ENCODE measurements around the gene ATP13A1. TPM values are rescaled to one million over a fixed set of nuclear protein-coding genes. Genes with fewer than 3 reads are reported as not detected.

The ATP13A1 gene
- total RNA-seq, 1 donor from 2014 or later: 74.9 TPM

DNA sequence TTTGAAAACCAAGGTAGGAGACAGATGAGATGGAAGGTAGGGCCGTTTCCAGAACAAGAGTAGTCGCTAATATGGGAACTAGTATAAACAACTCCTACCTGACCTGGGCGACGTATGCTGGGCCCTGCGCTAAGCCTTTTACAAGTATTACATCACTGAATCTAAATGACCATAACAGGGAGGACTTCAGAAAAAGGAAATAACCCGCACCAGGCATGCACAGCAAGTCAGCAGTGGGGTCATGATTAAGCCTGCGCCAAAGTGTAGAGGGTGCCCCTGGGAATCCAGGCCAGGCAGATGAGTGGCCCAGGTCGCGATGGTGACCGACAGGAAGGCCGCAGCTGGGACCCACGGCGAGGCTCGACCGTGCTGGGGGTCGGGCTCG lies 613 bp downstream of the ATP13A1 start:
- DNase-seq (ENCODE audit: low spot score): no peak

DNA sequence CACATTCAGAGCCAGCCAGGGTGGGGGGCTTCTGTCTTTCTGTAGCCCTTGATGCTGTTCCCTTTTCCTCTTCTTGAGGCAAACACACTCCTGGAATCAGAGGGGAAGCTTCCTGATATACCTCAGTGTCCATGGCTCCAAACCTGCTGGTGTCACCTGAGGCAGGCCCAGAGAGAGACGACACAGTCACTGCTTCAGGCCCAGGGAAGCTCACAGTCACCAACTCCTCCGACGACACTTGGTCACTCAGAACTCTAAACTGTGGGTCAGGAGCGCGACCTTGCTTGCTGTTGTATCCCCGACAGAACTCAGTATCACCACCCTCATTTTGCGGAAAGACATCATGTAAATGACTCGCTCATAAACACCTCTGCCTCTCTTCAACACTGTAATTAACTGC lies 1.1 kb downstream of the ATP13A1 start:
- DNase-seq (ENCODE audit: low spot score): no peak

DNA sequence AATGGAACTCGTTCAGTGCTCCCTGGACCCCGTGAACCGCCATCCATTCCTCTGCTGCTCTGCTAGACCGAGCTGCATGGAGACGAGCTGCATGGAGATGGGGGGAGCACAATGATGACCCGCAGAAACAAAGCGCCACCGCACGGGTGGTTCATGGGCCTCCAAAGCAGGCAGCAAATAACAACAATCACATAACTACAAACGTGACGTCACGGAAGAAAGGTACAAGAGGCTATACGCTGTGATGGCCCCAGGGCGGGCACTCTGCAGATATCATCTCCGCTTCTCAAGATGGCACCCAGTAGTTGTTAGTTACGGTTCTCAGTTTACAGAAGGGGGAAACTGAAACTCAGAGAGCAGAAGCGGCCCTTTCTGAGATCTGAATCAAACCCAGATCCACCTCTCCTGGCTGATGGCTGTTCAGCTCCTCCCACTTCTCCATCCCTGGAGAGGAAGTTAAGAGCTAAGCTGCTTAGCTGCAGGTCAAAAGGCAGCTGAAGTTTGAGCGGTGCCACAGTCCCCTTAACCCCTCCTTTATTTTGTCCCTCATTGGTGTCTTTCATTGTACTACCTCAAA lies 1.7 kb downstream of the ATP13A1 start:
- no peak for DNase-seq (ENCODE audit: low spot score)

DNA sequence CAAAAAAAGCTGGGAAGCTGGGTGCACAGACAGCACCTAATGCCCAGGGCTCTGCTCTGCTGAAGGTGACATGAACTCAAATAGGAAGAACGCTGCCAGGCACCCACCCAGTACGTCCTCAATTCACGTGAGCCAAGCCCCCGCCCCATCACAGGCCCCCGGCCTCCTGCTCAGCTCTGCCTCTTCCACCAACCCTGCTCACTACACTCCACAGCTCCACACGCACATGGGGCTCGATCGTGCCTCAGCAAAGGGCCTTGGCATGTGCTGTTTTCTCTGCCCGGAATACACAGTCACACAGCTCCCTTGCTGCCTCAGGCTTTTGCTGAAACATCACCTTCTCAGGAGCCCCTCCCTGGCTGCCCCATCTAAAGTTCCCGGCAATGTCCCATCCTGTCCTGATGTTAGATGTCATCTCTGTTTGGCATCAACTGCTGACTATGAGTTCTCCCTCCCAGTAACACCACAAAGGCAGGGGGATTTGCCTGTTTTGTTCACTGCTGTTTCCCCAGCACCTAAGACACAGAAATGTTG lies 2.3 kb downstream of the ATP13A1 start:
- no peak for DNase-seq (ENCODE audit: low spot score)

DNA sequence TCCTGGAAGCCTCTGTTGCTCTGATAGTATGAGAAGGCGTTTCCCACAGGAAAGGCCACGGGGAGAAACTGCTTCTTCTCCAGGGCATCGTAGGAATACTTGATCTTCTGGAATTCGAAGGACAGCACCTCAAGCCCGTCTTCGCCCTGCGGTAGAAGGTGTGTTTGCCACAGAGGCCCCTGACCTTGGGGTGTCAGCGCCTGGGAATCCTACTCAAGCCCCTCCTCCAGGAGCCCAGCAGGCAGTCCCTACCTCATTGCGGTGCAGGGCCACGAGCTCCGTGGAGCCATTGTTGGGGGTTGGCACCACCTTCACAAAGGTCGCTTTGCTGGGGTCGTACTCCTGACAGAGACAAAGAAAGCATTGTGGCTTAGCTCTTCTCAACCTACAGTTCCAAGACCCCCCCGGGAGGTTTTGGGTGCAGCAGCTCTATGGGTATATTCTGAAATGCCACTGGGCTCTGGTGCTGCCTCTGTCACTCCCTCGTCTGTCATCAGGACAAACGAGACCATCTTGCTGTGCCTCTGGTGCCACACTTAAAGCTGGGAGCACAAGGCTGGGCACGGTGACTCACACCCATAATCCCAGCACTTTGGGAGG lies 3.7 kb downstream of the ATP13A1 start:
- DNase-seq (ENCODE audit: low spot score): no peak

DNA sequence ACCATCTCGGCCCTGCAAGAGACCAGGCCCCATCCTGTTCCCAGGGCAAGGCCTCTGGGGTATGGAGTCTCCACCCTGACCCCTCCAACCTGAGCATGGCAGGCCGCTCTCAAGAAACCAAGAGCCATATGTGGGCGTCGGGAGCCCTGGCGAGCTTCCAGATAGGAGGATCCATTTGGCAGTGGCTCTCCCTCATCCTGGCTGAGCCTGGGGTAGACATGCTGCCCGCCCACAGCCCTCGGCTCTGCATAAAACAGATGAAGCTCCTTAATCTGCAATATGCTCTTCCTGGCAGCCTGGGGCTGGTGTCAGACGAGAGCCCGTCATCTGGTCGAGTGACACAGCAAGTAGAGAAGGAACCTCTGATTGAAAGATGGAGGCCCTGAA lies 6.1 kb downstream of the ATP13A1 start:
- DNase-seq (ENCODE audit: low spot score): peak; percentile 39

DNA sequence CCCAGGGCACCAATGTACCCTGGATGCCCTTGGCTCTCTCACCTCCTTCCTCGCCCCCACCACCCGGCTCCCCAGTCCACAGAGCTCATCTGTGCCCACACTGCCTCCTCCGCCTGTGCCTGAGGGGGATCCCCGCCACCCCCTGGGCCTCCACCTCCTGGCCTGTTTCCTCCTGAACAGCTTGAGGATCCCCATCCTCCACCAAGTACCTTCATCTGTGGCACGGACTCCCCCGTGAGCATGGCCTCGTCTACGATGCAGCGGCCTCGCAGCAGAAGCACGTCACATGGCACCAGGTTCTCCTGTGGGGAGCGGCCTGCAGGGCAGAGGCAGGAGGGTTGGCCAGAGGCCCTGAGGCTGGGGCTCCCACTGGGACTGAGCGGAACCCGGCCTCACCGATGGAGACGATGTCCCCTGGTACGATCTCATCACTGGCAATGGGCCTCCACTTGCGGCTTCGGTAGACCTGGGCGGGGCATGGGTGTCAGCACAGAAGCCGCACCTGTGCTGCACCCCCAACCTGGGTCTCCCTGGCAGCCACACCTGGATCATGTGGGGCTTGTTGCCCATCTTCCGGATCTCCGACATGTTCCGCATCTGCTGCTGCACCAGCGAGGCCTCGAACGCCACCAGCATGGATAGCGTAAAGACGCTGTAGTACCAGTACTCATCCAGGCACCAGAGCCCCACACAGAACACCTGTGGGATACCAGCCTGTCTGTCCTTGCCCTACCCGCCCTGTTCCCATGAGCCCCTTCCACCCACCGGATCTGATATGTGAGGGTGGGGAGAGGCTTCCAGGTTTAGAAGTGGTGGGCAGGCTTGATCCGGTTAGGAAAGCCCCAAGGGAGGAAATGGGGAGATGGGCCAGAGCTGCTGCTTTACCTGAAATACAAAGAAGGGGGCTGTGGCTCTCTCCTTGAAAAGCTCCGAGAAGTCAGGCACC lies 6.8 kb downstream of the ATP13A1 start:
- no peak for DNase-seq (ENCODE audit: low spot score)

DNA sequence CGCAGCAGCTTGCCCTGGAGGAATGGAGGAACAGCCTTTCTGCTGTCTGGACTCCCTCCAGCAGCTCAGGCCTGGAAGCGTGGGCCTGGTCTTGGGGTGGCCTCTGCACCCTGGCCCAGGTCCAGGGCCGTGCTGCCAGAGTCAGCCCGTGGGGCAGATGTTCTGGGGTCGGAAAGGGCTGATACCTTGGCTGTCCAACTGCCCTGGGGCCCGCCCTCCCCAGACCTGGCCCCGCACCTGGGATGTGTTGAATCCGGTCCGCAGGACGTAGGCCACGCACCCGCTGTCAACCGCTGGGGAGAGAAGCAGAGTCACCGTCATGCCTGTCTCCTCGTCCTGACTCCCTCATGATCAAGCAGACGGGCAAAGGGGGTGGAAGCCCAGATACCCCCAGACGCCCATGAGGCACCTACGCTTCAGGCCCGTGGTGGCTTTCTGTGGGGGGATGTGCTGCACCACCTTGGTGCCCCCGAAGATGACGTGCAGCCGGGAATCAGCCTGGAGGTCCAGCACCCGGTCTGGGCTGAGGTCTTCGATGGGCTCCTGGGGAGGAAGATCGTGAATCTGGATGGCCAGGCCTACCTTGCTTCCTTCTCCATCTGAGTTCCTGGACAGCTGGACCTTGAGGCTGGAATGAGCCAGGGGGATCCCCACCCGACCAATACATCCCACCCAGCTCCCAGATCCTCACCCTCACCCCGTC lies 7.7 kb downstream of the ATP13A1 start:
- DNase-seq (ENCODE audit: low spot score): peak; percentile 40

DNA sequence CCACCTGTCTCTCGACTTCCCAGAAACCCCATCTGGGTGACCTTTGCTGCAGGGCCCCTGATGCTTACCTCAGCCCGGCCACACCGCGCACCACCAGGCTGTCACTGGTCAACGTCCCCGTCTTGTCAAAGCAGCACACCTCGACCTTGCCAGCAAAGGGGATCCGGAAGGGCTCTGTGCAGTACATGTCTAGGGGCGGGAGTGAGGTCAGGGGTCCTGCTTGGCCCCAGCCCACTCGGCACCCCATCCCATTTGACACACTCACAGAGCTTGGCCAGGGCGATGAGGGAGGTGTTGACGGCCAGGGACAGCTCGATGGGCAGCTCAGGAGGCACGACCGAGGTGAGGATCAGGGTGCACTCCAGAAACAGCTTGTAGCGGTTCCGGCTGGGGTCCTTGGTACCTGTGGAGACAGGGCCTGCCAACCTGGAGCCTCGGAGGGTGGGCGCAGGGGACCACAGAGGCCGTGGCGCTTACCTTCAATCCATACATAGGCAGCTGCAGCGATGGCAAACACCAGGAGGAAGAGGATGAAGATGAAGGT lies 8.4 kb downstream of the ATP13A1 start:
- DNase-seq (ENCODE audit: low spot score): peak; percentile 41

DNA sequence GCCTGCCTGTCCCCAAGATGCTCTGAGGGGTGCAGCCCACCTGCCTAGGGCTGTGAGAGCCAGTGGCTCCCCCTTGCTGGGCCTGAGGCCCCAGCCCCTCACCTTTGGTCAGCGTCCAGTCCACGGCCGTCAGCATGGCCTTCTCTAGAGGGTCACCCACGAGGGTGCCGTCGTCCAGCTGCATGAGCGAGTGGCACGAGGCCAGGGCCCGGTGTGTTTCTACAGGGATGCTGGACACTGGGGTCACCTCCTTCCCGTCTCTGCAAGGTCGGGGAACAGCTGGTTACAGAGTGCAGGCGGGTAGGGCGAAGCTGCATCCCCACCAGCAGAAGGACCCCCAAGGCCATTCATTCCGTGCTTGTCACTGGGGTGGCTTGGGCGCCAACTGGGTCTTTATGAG lies 9.0 kb downstream of the ATP13A1 start:
- no peak for DNase-seq (ENCODE audit: low spot score)

DNA sequence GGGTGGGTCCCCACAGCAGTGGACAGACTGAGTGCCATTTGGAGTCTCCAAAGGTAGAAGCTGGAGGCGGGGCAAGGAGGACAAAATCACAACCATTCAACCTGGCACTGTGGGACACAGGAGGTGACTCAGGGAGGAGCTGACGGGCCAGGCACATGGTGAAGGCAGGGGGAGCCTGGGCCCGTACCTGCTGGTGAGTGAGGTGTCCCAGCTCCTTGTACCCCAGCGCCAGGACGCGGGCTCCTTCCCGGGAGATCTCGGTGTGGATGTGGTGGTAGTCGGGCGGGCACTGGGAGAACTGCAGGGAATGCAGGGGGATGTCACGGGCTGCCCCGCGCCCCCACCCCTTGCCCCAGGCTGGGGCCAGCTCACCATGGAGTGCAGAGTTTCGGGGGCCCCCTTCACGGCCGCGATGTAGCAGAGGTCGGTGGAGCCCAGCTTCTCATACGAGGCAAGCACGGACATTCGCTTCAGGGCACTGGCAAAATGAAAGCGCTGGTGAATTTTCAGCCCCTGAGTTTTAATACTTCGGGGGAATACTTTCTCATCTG lies 9.8 kb downstream of the ATP13A1 start:
- no peak for DNase-seq (ENCODE audit: low spot score)

DNA sequence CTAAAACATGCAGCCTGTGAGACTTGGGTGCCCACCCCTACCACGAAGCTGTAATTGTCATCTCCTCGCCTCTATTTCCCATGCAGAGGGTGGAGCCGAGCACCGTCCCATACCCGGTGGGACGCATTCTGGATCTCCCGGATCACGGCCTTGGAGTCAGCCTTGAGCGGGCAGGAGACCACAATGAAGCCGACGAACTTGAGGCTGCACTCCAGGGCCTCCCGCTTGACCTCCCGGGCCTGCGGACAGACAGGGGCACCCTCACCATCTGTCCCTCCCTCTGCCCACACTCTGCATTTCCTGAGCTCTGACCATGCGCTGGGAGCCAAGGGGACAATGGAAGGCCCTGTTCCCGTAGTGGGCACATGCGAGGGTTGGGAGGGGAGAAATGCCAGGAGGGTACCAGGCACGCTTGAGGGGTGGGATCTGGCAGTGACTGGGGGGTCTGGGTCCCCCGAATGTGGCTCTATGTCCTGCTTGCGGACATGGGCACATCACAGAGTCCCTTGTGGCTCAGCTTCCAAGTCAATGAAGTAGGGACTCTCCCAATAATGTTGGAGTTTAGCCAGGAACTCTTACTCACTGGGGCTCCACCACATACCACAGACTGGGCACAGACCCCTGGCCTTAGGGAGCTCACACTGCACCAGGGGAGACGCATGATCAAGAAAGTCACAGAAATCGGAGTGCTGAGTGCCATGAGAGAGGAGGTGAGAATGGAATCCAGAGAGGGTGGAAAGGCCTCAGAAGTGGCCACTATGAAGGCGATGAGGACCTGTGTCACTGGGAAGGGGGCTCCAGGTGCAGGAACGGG lies 10.8 kb downstream of the ATP13A1 start:
- no peak for DNase-seq (ENCODE audit: low spot score)

DNA sequence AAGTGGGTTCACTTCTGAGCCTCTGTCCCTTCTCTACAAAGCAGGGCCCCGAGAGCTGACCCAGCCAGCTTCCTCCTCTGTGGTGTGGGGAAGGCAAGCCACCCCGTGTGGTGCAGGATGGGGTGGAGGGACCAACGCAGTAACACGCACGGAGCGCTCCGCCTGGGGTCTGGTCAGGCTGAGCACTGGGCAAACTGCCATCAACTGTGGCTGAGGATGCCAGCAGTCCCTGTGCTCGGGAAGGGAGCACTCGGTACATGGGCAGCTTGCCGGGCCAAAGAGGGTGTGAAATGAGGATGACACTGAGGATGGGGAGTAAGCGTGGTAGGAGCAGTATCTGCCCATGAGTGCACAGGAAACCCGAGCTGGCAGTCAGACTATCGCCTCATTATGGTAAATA lies 12.4 kb downstream of the ATP13A1 start:
- DNase-seq (ENCODE audit: low spot score): no peak

DNA sequence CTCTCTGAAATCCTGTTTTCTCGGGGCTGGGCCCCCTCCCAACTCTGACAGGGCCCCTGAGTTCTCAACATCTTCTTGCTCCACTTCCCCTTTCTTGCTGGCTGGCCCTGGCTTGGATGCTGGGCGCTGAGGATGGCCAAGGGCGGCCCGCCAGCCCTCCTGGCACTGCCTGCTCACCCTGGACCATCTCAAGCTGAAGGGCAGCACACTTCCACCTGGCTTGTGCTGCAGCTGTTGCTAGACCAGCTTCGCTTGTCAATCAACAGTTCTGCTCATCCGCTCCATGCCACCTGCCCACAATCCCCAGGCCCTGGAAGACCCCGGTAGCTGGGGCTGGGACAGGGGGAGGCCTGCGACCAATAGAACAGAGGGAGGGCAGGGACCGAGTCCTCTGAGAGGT lies 13.1 kb downstream of the ATP13A1 start:
- DNase-seq (ENCODE audit: low spot score): no peak

DNA sequence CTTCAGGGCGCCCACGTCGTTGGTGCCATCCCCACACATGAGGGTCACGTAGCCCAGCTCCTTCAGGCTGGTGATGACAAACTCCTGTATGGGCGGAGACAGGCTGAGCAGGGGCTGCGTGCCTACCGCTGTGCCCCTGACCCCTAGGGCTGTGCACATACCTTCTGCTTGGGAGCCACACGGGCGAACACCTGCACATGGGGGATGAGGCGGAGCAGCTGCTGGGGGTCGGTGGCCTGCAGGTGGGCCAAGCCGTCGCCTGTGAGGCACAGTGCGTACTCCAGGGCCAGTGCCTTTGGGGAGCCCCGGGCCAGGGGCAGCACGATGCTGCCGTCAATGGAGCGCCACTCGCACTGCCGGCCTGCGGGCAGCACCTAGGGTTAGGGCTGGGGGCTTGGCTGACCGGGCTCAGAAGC lies 13.9 kb downstream of the ATP13A1 start:
- DNase-seq (ENCODE audit: low spot score): no peak

DNA sequence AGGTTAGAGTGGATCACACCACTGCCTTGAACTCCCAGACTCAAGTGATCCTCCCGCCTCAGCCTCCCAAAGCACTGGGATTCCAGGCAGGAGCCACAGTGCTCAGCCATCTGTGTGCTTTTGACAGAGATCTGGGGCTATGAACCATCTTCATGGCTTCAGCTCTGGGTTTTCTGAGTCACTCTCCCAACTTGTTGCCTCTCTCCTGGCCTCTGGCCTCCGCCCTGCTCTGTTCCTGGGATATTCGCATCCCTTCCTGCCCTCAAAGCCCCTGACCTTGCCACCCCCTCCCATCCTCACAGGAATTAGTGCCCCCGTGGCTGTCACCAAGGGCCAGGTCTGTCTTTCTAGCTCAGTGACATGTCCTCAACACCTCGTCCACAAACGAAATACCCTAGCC lies 14.3 kb downstream of the ATP13A1 start:
- DNase-seq (ENCODE audit: low spot score): no peak

DNA sequence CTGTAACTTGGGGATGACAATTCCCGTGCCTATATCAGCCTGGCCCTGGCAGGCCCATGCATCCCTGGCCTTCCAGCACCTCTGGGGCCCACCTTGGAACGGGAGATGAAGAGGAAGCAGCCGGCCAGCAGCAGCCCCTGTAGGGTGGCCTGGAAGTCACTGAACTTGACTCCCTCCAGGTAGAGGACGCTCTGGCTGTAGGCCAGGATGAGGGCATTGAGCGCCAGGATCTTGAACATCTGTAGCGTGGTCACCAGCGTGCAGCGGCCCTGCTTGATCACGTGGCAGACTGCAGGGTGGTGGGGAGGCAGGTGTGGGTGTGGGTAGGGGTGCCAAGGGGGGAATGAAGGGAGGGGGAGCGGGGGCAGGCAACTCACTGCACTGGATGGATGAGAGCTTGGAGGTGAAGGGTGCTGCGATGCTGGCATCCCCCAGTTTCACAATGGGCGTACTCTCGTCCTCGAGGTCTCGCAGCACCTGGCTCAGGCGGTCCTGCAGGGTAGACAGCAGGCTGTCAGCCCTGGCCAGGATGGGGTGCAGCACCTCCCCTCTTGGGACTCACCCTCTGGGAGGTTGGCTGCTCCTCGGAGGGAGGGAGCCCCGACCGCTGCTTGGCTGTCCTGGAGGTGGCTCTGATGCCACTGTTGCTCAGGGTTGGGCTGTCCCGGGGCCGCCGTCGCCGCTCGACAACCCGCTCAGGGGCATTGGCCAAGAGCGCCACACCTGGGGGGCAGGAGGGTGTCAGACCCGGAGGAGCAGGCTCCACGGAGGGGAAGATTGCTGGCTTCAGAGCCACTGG lies 16.2 kb downstream of the ATP13A1 start:
- no peak for DNase-seq (ENCODE audit: low spot score)

DNA sequence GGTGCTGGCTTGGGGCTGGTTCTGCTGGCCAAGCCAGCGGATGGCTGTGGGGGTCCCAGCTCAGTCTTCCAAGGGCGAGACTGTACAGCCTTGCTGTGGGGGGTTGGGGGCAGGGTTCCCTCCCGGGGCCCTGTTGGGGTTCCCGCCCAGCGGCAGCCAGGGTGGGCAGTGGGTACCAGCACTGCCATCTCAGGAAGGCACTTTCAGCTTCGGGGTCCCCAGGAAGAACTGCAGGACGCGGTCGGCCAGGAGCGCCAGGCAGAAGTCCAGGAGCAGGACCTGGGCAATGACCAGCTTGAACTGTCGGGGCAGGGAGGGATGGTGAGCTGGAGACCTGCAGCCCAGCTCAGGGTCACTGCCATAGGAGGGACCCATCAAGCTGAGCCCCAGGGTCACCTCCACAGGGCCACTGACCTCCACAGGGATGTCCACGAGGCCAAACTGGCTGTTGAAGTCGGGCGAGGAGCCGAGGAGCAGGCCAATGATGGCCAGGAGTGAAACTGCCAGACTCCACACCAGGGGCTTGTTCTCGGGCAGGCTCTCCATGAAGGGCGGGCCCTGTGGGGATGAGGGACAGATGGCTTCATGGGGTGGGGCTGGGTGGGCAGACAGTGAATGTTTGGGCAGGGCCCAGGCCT lies 18.1 kb downstream of the ATP13A1 start:
- DNase-seq (ENCODE audit: low spot score): no peak

DNA sequence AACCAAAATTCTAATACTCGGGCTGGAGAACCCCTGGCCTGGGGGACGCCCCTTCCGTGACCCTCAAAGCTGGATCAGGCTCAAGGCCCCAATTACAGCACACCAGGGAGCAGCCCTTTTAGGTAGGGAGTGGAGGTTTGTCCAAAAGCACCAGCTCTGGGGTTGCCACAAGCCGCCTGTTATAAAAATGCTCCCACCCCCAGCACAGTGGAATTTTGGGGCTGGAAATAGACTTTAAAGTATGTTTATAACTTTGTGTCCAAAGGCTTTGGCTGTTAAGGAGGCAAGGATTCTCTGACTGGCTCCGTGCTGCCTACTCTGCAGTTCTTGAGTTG lies 19.5 kb downstream of the ATP13A1 start:
- no peak for DNase-seq (ENCODE audit: low spot score)
